K562 (cell line): ENCODE data around the gene OMP. TPM values are rescaled to one million over a fixed set of nuclear protein-coding genes. Genes with fewer than 3 reads are reported as not detected.

Experiments used
- ARID3A ChIP-seq: IDR thresholded peaks from 2 replicates; pipeline ENCODE4 v1.6.1; 2012; ENCODE audit warnings: low read depth, low read length, improper control_type of control experiment, borderline replicate concordance
- ATF1 ChIP-seq, 2 experiments: fragments of 450-650 bp in 1 of 2; IDR thresholded peaks; 2 replicates each; pipeline ENCODE4 v1.6.1; 2016; ENCODE audit warnings: missing compliant biosample characterization in 1 of 2, missing genetic modification characterization in 1 of 2
- CREB1 ChIP-seq, 2 experiments: sonication (generic) in 1 of 2; formaldehyde crosslinking in 1 of 2; IDR thresholded peaks; 2 replicates each; pipeline versions ENCODE4 v1.6.1 to v1.8.0; 2012 to 2022; ENCODE audit warnings: inconsistent platforms in 1 of 2, mild to moderate bottlenecking in 1 of 2, missing genetic modification reagents in 1 of 2, moderate library complexity in 1 of 2
- CREM ChIP-seq: IDR thresholded peaks from 2 replicates; pipeline ENCODE4 v1.6.1; 2014; ENCODE audit warnings: antibody characterized with exemption, low read depth
- CTBP1 ChIP-seq: fragments of 450-650 bp; IDR thresholded peaks from 2 replicates; pipeline ENCODE4 v1.6.1; 2016; ENCODE audit warnings: borderline replicate concordance
- DACH1 ChIP-seq: fragments of 450-650 bp; IDR thresholded peaks from 2 replicates; pipeline ENCODE4 v1.6.1; 2018; ENCODE audit not compliant: partially characterized antibody
- ETV5 ChIP-seq: sonication (generic); formaldehyde crosslinking; IDR thresholded peaks from 2 replicates; pipeline ENCODE4 v1.4.0; 2020; ENCODE audit warnings: low read depth, mild to moderate bottlenecking, missing genetic modification reagents
- GATAD2A ChIP-seq: fragments of 450-650 bp; IDR thresholded peaks from 2 replicates; pipeline ENCODE4 v1.6.1; 2017
- KLF16 ChIP-seq: IDR thresholded peaks from 2 replicates; pipeline ENCODE4 v1.6.1; 2016; ENCODE audit warnings: antibody characterized with exemption
- PKNOX1 ChIP-seq: fragments of 450-650 bp; IDR thresholded peaks from 2 replicates; pipeline ENCODE4 v1.6.1; 2016
- POLR3G ChIP-seq: IDR thresholded peaks from 2 replicates; pipeline ENCODE4 v1.6.1; 2011; ENCODE audit not compliant: insufficient read length, insufficient replicate concordance; ENCODE audit errors: extremely low read depth
- RB1 ChIP-seq: fragments of 450-650 bp; IDR thresholded peaks from 2 replicates; pipeline ENCODE4 v1.6.1; 2017; ENCODE audit warnings: low read depth, mild to moderate bottlenecking
- STAG1 ChIP-seq: sonication (generic); formaldehyde crosslinking; IDR thresholded peaks from 2 replicates; pipeline ENCODE4 v1.5.0; 2020; ENCODE audit warnings: missing genetic modification reagents, borderline replicate concordance
- SUPT5H ChIP-seq: fragments of 450-650 bp; IDR thresholded peaks from 2 replicates; pipeline ENCODE4 v1.6.1; 2016
- VEZF1 ChIP-seq: fragments of 200-800 bp; sonication (Bioruptor generic); IDR thresholded peaks from 2 replicates; pipeline ENCODE4 v1.6.1; 2017; ENCODE audit warnings: missing genetic modification characterization, missing compliant biosample characterization
- ZBTB7A ChIP-seq: IDR thresholded peaks from 2 replicates; pipeline ENCODE4 v1.6.1; 2011; ENCODE audit warnings: low read depth, mild to moderate bottlenecking, low read length, moderate library complexity, borderline replicate concordance; ENCODE audit not compliant: control insufficient read depth
- ZHX1 ChIP-seq: fragments of 150-350 bp; conservative IDR thresholded peaks from 2 replicates; pipeline ENCODE4 v1.6.1; 2014; ENCODE audit warnings: low read length
- ZNF740 ChIP-seq, 3 experiments: fragments of 200-800 bp in 1 of 3; sonication (Bioruptor generic) in 1 of 3; sonication (generic) in 1 of 3; formaldehyde crosslinking in 1 of 3; IDR thresholded peaks; 2 replicates each; pipeline versions ENCODE4 v1.6.1 to v1.8.0; 2016 to 2022; ENCODE audit warnings: mild to moderate bottlenecking in 2 of 3, missing compliant biosample characterization in 2 of 3, missing genetic modification characterization in 2 of 3, missing genetic modification reagents in 1 of 3
- polyA plus RNA-seq, 8 experiments: library from polyadenylated mRNA; depleted of rRNA in 4 of 8; stranded (reverse) in 5 of 8; unstranded in 3 of 8; fragments of >200 nt; fragmentation: Nextera tagmentation in 2 of 8; fragmentation: Illumina TruSeq in 1 of 8; extraction: Ambion mirVana in 2 of 8; extraction: Trizol in 1 of 8; gene quantifications; 2 replicates each; pipeline versions ENCODE4 v1.2.1 to v1.2.3, GENCODE V29; 2011 to 2014; ENCODE audit warnings: inconsistent platforms in 1 of 8, missing spikeins in 1 of 8
- total RNA-seq, 7 experiments: library from RNA; depleted of rRNA in 6 of 7; stranded (reverse); fragments of >200 nt in 6 of 7; fragmentation: Illumina TruSeq in 2 of 7; extraction: Trizol in 2 of 7; gene quantifications; 2 replicates each; pipeline versions ENCODE4 v1.2.1 to v1.2.3, GENCODE V29; 2011 to 2021; ENCODE audit warnings: low replicate concordance in 1 of 7

OMP gene
- total and polyA plus RNA-seq, 9 of the 15 experiments (the other 6 are each of a cell fraction or from before 2014, with no cell fraction given) = not detected

- TF ChIP-seq GATAD2A = peak; percentile 81; the same call in 1 of the 2 replicates
- TF ChIP-seq DACH1 = peak; percentile 68
- TF ChIP-seq CREB1 (IDR thresholded peaks at IDR 0.05) = 0 out of 2 replicates have a peak, but pooled peaks have one; percentile 17
- TF ChIP-seq CREB1 (CRISPR knock-in tag; IDR thresholded peaks at IDR 0.05) = no peak; the same call in 1 of the 2 replicates
- TF ChIP-seq POLR3G = no peak
- 0 out of 2 replicates have a peak, but pooled peaks have one; percentile 24 for TF ChIP-seq KLF16
- TF ChIP-seq VEZF1 = peak; percentile 66
- TF ChIP-seq CTBP1 = peak; percentile 46; the same call in 1 of the 2 replicates
- 0 out of 2 replicates have a peak, but pooled peaks have one; percentile 71 for TF ChIP-seq ZHX1
- TF ChIP-seq CREM = 0 out of 2 replicates have a peak, but pooled peaks have one; percentile 33
- TF ChIP-seq STAG1 (CRISPR knock-in tag) = peak; percentile 79; the same call in 1 of the 2 replicates
- peak; percentile 92 for TF ChIP-seq RB1
- no peak for TF ChIP-seq SUPT5H
- TF ChIP-seq ATF1 (CRISPR knock-in tag; IDR thresholded peaks at IDR 0.05) = no peak
- peak; percentile 53 for TF ChIP-seq ATF1 (tag; IDR thresholded peaks at IDR 0.05)
- peak; percentile 83; the same call in 1 of the 2 replicates for TF ChIP-seq ZBTB7A
- TF ChIP-seq ZNF740 (CRISPR knock-in tag; IDR thresholded peaks at IDR 0.05) = no peak
- 0 out of 4 replicates have a peak, but pooled peaks of 1 of the 2 experiments have one; percentile 2 for TF ChIP-seq ZNF740 (tag; IDR thresholded peaks at IDR 0.05)
- TF ChIP-seq PKNOX1 = peak; percentile 24; the same call in 1 of the 2 replicates
- TF ChIP-seq ETV5 (CRISPR knock-in tag) = 0 out of 2 replicates have a peak, but pooled peaks have one; percentile 67
- no peak for TF ChIP-seq ARID3A
These were observed 24.7 kb downstream of the OMP start (continued) for GRCh38 chr11:77127235-77127911.
